Tibial nerve (tissue), 4 donors: ENCODE results near the gene DMWD.

ENCODE experiments used
- CTCF ChIP-seq, 5 experiments: fragments of 200-600 bp in 3 of 5; fragments of 450-650 bp in 2 of 5; sonication (generic) in 3 of 5; IDR thresholded peaks; one replicate each; pipeline ENCODE4 v1.5.1; 2016 to 2019; ENCODE audit warnings: antibody characterized with exemption in 5 of 5, mild to moderate bottlenecking in 3 of 5, moderate library complexity in 2 of 5
- EP300 ChIP-seq, 2 donors: sonication (generic); formaldehyde crosslinking; IDR thresholded peaks; one replicate each; pipeline ENCODE4 v1.6.1; 2017; ENCODE audit warnings: antibody characterized with exemption in 2 of 2, mild to moderate bottlenecking in 1 of 2
- POLR2A ChIP-seq, 2 donors: fragments of 450-650 bp; IDR thresholded peaks; one replicate each; pipeline ENCODE4 v1.6.1; 2017; ENCODE audit warnings: antibody characterized with exemption in 2 of 2, mild to moderate bottlenecking in 2 of 2, moderate library complexity in 2 of 2

GRCh38 chr19:45768655-45768983 is 24.0 kb downstream of the DMWD start:
- TF ChIP-seq CTCF (IDR thresholded peaks at IDR 0.05) (no peak), EP300 (IDR thresholded peaks at IDR 0.05) (no peak), POLR2A (IDR thresholded peaks at IDR 0.05) (no peak)
